Endothelial cell of umbilical vein (primary cell): Measurements from ENCODE around the gene MEGF11. TPM values are rescaled to one million over a fixed set of nuclear protein-coding genes. Genes with fewer than 3 reads are reported as not detected.

Experiments used
- BruUV-seq: library from RNA; stranded (reverse); fragments of 400-500 nt; replicated peaks from 2 replicates; lab custom pipeline; 2021; lab: Mats Ljungman, UMichigan
- CTCF ChIA-PET: fragments of 300-600, 350-600 bp; sonication (Branson Sonifier 250); formaldehyde crosslinking; loops from one replicate; lab custom pipeline; 2021; ENCODE audit warnings: antibody characterized with exemption, inconsistent platforms; lab: Charles Lee
- POLR2A ChIA-PET: fragments of 300-600, 350-600 bp; sonication (Branson Sonifier 250); formaldehyde crosslinking; loops from one replicate; lab custom pipeline; 2021; ENCODE audit warnings: antibody characterized with exemption, inconsistent platforms; lab: Charles Lee
- DNase-seq: peaks from one replicate; pipeline ENCODE4 v3.0.0-alpha.2; 2011; ENCODE audit warnings: low read depth, low spot score
- FAIRE-seq: peaks from 2 replicates; lab custom pipeline; 2011; peaks lifted over from hg19 to GRCh38; lab: Jason Lieb, UNC
- H2AFZ ChIP-seq: 2 replicates; pipeline ENCODE4 v1.6.0; 2012; ENCODE audit warnings: low read depth, low read length, control low read depth, inconsistent platforms
- H3K27ac ChIP-seq: 2 replicates; pipeline ENCODE4 v1.5.1; 2011; ENCODE audit warnings: low read depth, mild to moderate bottlenecking, control low read depth, low read length, moderate library complexity; ENCODE audit not compliant: insufficient read depth
- H3K27me3 ChIP-seq, 2 experiments: 2 replicates each; pipeline versions ENCODE4 v1.6.0 to v1.6.1; 2011; ENCODE audit warnings: low read length in 2 of 2, mixed read lengths in 1 of 2; ENCODE audit not compliant: control insufficient read depth in 2 of 2, insufficient read depth in 2 of 2
- H3K36me3 ChIP-seq, 2 experiments: 2 replicates in 1 of 2; 3 replicates in 1 of 2; pipeline ENCODE4 v1.5.1; 2011; ENCODE audit warnings: low read length in 2 of 2, mild to moderate bottlenecking in 1 of 2, moderate library complexity in 1 of 2; ENCODE audit not compliant: control insufficient read depth in 2 of 2, insufficient read depth in 2 of 2; ENCODE audit errors: extremely low read depth in 1 of 2
- H3K4me1 ChIP-seq: 3 replicates; pipeline ENCODE4 v1.5.1; 2011; ENCODE audit warnings: mild to moderate bottlenecking, low read length; ENCODE audit not compliant: control insufficient read depth, insufficient read depth; ENCODE audit errors: extremely low read depth
- H3K4me2 ChIP-seq: 2 replicates; pipeline ENCODE4 v1.6.1; 2011; ENCODE audit warnings: low read length, control low read depth, mixed read lengths; ENCODE audit not compliant: insufficient read depth
- H3K4me3 ChIP-seq, 3 experiments: fragments of 200-600 bp in 1 of 3; sonication (generic), shearing (Covaris generic) in 1 of 3; replicated peaks in 1 of 3; 2 replicates each; pipeline ENCODE4 v1.5.1; 2011 to 2016; ENCODE audit warnings: control low read depth in 3 of 3, low read length in 3 of 3, mild to moderate bottlenecking in 2 of 3, inconsistent platforms in 1 of 3, low read depth in 1 of 3, moderate library complexity in 1 of 3; ENCODE audit not compliant: insufficient read depth in 1 of 3
- H3K79me2 ChIP-seq: 2 replicates; pipeline ENCODE4 v1.6.0; 2012; ENCODE audit warnings: low read length, inconsistent platforms; ENCODE audit not compliant: control insufficient read depth, insufficient read depth
- H3K9ac ChIP-seq: replicated peaks from 2 replicates; pipeline ENCODE3; 2011; ENCODE audit warnings: low read length, control low read depth; ENCODE audit not compliant: insufficient read depth; ENCODE audit errors: extremely low read depth
- H3K9me1 ChIP-seq: replicated peaks from 3 replicates; pipeline ENCODE4 v1.6.0; 2011; ENCODE audit warnings: mild to moderate bottlenecking, low read length; ENCODE audit not compliant: control insufficient read depth, insufficient read depth; ENCODE audit errors: extremely low read depth
- H3K9me3 ChIP-seq: replicated peaks from 2 replicates; pipeline ENCODE4 v1.5.1; 2012; ENCODE audit warnings: low read length, inconsistent platforms; ENCODE audit not compliant: control insufficient read depth, insufficient read depth
- H4K20me1 ChIP-seq: replicated peaks from 2 replicates; pipeline ENCODE3; 2011; ENCODE audit warnings: mild to moderate bottlenecking, low read length; ENCODE audit not compliant: control insufficient read depth, insufficient read depth; ENCODE audit errors: extremely low read depth
- CTCF ChIP-seq, 2 donors: IDR thresholded peaks; 1 replicate in 1 of 2; 2 replicates in 1 of 2; pipeline ENCODE4 v1.5.1; 2011; ENCODE audit warnings: low read length in 2 of 2, mild to moderate bottlenecking in 2 of 2, moderate library complexity in 2 of 2, control low read depth in 1 of 2, inconsistent platforms in 1 of 2, low read depth in 1 of 2; ENCODE audit not compliant: insufficient read depth in 1 of 2; ENCODE audit errors: extremely low read depth in 1 of 2
- EZH2 ChIP-seq: IDR thresholded peaks from 2 replicates; pipeline ENCODE4 v1.6.1; 2012; ENCODE audit warnings: borderline replicate concordance, low read depth, mild to moderate bottlenecking, moderate library complexity, low read length, inconsistent platforms; ENCODE audit not compliant: severe bottlenecking
- FOS ChIP-seq: IDR thresholded peaks from 2 replicates; pipeline ENCODE4 v1.6.1; 2011; ENCODE audit warnings: mild to moderate bottlenecking, low read length, moderate library complexity, borderline replicate concordance; ENCODE audit not compliant: insufficient read depth
- GATA2 ChIP-seq: IDR thresholded peaks from 2 replicates; pipeline ENCODE4 v1.7.0; 2011; ENCODE audit warnings: low read depth, mild to moderate bottlenecking, moderate library complexity, mixed read lengths, low read length; ENCODE audit not compliant: insufficient read length, insufficient read depth
- JUN ChIP-seq: IDR thresholded peaks from 2 replicates; pipeline ENCODE4 v1.6.1; 2011; ENCODE audit warnings: borderline replicate concordance, low read depth; ENCODE audit not compliant: insufficient read length, insufficient read depth
- MAX ChIP-seq: IDR thresholded peaks from 2 replicates; pipeline ENCODE4 v1.6.1; 2011; ENCODE audit not compliant: insufficient read depth, insufficient read length
- MYC ChIP-seq: IDR thresholded peaks from one replicate; pipeline ENCODE4 v1.6.1; 2011; ENCODE audit warnings: mild to moderate bottlenecking, low read depth, low read length
- POLR2A ChIP-seq: IDR thresholded peaks from 2 replicates; pipeline ENCODE4 v1.6.1; 2012; ENCODE audit warnings: low read depth, mild to moderate bottlenecking, control low read depth, low read length
- POLR2AphosphoS5 ChIP-seq: IDR thresholded peaks from 2 replicates; pipeline ENCODE4 v1.6.1; 2012; ENCODE audit warnings: low read depth, mild to moderate bottlenecking, control low read depth, low read length, moderate library complexity; ENCODE audit not compliant: insufficient read depth
- dilution Hi-C: fragments of 300-500 bp; cut with MboI; formaldehyde crosslinking; loops from one replicate; pipeline ENCODE4 v1.15.0; 2019; ENCODE audit warnings: low sequenced_read_pairs; ENCODE audit not compliant: extremely low pct_ligation_motif_present
- intact Hi-C: fragments of 100-400 bp; cut with micrococcal nuclease; formaldehyde crosslinking; loops from one replicate; pipeline ENCODE4 v1.10.0; 2022
- polyA plus RNA-seq, 4 experiments: library from polyadenylated mRNA; depleted of rRNA in 3 of 4; stranded (reverse) in 3 of 4; unstranded in 1 of 4; fragments of >200 nt; gene quantifications; 2 replicates each; pipeline versions ENCODE4 v1.2.1 to v1.2.3, GENCODE V29; 2011 to 2012; ENCODE audit warnings: missing spikeins in 1 of 4
- total RNA-seq: library from RNA; stranded (reverse); gene quantifications from 2 replicates; pipeline ENCODE4 v1.2.3, GENCODE V29; 2021

The MEGF11 gene
- total and polyA plus RNA-seq, 2 donors (not counting 3 experiments of a cell fraction or from before 2014, with no cell fraction given), result not detected

- no peak for FAIRE-seq
- POLR2A ChIA-PET, result no interaction called here
- intact Hi-C loops, result no loop called here
These were observed 187.5 kb downstream of the MEGF11 start for GRCh38 chr15:66066005-66066404.

More at GRCh38 chr15:66066005-66066404, 187.5 kb downstream of the MEGF11 start:
- peaks cover 0 to 3% of the 10 kb centered on the region in 2 experiments for H3K27me3 ChIP-seq
- dilution Hi-C loops, result no loop called here
- BruUV-seq, result no TSS peak
- no peaks in the 10 kb centered on the region for H3K4me1 ChIP-seq
- H3K27ac ChIP-seq, result no peak overlapping the region
- no peaks in the 10 kb centered on the region for H4K20me1 ChIP-seq
- no peaks in the 10 kb centered on the region for H3K9me1 ChIP-seq
- no peak overlapping the region for H3K4me2 ChIP-seq
- no peak overlapping the region for H3K9ac ChIP-seq
- no peaks in the 10 kb centered on the region for H3K79me2 ChIP-seq
- no peaks in the 10 kb centered on the region for H3K9me3 ChIP-seq
- H2AFZ ChIP-seq, result no peak overlapping the region
- CTCF ChIA-PET, result no interaction called here
- H3K36me3 ChIP-seq, result no peaks in the 10 kb centered on the region
- no peak for DNase-seq
- no peak for TF ChIP-seq GATA2
- no peak for TF ChIP-seq POLR2A
- no peak for TF ChIP-seq MAX
- no peak for TF ChIP-seq EZH2
- no peak for TF ChIP-seq MYC
- TF ChIP-seq CTCF (IDR thresholded peaks at IDR 0.05; ENCODE audit: extremely low read depth in 1 of 2, insufficient read depth in 1 of 2, low read depth in 1 of 2, low read length in 2 of 2), result no peak
- no peak for TF ChIP-seq JUN
- no peak for TF ChIP-seq POLR2AphosphoS5
- TF ChIP-seq FOS, result no peak
- H3K4me3 ChIP-seq, result no peak overlapping the region
